Neutrophil (primary cell): Measurements from ENCODE around the gene HACE1.

Source experiments
- H3K27ac ChIP-seq: fragments of 200-600 bp; sonication (generic); 2 replicates; pipeline ENCODE4 v1.5.1; 2016; ENCODE audit warnings: mild to moderate bottlenecking, moderate library complexity
- H3K27me3 ChIP-seq: fragments of 200-600 bp; sonication (generic); 2 replicates; pipeline ENCODE4 v1.6.0; 2016; ENCODE audit warnings: mild to moderate bottlenecking
- H3K36me3 ChIP-seq: fragments of 200-600 bp; sonication (generic); 2 replicates; pipeline ENCODE4 v1.5.1; 2017
- H3K4me1 ChIP-seq, 2 experiments: fragments of 200-600 bp in 1 of 2; sonication (generic) in 1 of 2; 1 replicate in 1 of 2; 2 replicates in 1 of 2; pipeline versions ENCODE4 v1.5.1 to v1.6.1; 2013 to 2016; ENCODE audit warnings: low read depth in 1 of 2, low read length in 1 of 2, mild to moderate bottlenecking in 1 of 2, moderate library complexity in 1 of 2; ENCODE audit not compliant: control insufficient read depth in 1 of 2, insufficient read depth in 1 of 2
- H3K4me3 ChIP-seq, 2 experiments: fragments of 200-600 bp in 1 of 2; sonication (generic) in 1 of 2; 1 replicate in 1 of 2; 2 replicates in 1 of 2; pipeline ENCODE4 v1.5.1; 2013 to 2016; ENCODE audit warnings: low read depth in 1 of 2, low read length in 1 of 2, mild to moderate bottlenecking in 1 of 2, moderate library complexity in 1 of 2
- H3K9me3 ChIP-seq: fragments of 200-600 bp; sonication (generic); 2 replicates; pipeline ENCODE4 v1.5.1; 2016
- CTCF ChIP-seq: fragments of 200-600 bp; sonication (generic); IDR thresholded peaks from 2 replicates; pipeline ENCODE4 v1.5.1; 2016; ENCODE audit warnings: antibody characterized with exemption

The HACE1 gene

GRCh38 chr6:104796031-104796785, 63.5 kb downstream of the HACE1 start:
- Histone ChIP-seq H3K4me3 (no peak overlapping the region), H3K27me3 (no peaks in the 10 kb centered on the region), H3K36me3 (no peaks in the 10 kb centered on the region), H3K4me1 (no peaks in the 10 kb centered on the region), H3K9me3 (no peaks in the 10 kb centered on the region), H3K27ac (no peak overlapping the region)
- no peak for TF ChIP-seq CTCF

- Histone ChIP-seq H3K27me3 (no peaks in the 10 kb centered on the region), H3K36me3 (no peaks in the 10 kb centered on the region), H3K4me1 (no peaks in the 10 kb centered on the region), H3K4me3 (no peak overlapping the region), H3K27ac (no peak overlapping the region), H3K9me3 (no peaks in the 10 kb centered on the region)
- TF ChIP-seq CTCF = no peak
Measured at GRCh38 chr6:104795363-104795762, 64.4 kb downstream of the HACE1 start.

- Histone ChIP-seq H3K9me3 (no peaks in the 10 kb centered on the region), H3K4me1 (peaks cover 0 to 5% of the 10 kb centered on the region in 2 experiments), H3K36me3 (no peaks in the 10 kb centered on the region), H3K27me3 (no peaks in the 10 kb centered on the region), H3K4me3 (no peak overlapping the region), H3K27ac (no peak overlapping the region)
- no peak for TF ChIP-seq CTCF
Measured at GRCh38 chr6:104789770-104790190, 69.9 kb downstream of the HACE1 start.

GRCh38 chr6:104788400-104788799, 71.3 kb downstream of the HACE1 start:
- Histone ChIP-seq H3K27ac (no peak overlapping the region), H3K4me3 (no peak overlapping the region), H3K4me1 (peaks cover 3 to 9% of the 10 kb centered on the region in 2 experiments), H3K27me3 (no peaks in the 10 kb centered on the region), H3K9me3 (no peaks in the 10 kb centered on the region), H3K36me3 (no peaks in the 10 kb centered on the region)
- no peak for TF ChIP-seq CTCF

- Histone ChIP-seq H3K4me3 (no peak overlapping the region), H3K9me3 (no peaks in the 10 kb centered on the region), H3K27me3 (no peaks in the 10 kb centered on the region), H3K27ac (no peak overlapping the region), H3K4me1 (peaks cover 3 to 11% of the 10 kb centered on the region in 2 experiments), H3K36me3 (no peaks in the 10 kb centered on the region)
- TF ChIP-seq CTCF = no peak
Measured at GRCh38 chr6:104787305-104787704, 72.4 kb downstream of the HACE1 start.
